Smooth muscle cell (in vitro differentiated cells): ENCODE results near the gene MAU2. TPM values are rescaled to one million over a fixed set of nuclear protein-coding genes. Genes with fewer than 3 reads are reported as not detected.
A peak's percentile ranks its signal among the peaks of the same experiment; 100 is the strongest.

Experiments
- DNase-seq: peaks from one replicate; lab custom pipeline; 2025; ENCODE audit not compliant: unreplicated experiment; lab: John Stamatoyannopoulos, UW
- H2AFZ ChIP-seq: fragments of 200-600 bp; sonication (generic); 2 replicates; pipeline ENCODE4 v1.6.0; 2016; ENCODE audit warnings: antibody characterized with exemption, low read depth, mild to moderate bottlenecking
- H3F3A ChIP-seq: fragments of 200-600 bp; sonication (generic); 2 replicates; pipeline ENCODE4 v1.6.0; 2017; ENCODE audit warnings: antibody characterized with exemption, low read depth
- H3K27ac ChIP-seq: fragments of 200-600 bp; sonication (generic); 2 replicates; pipeline ENCODE4 v1.5.1; 2016; ENCODE audit warnings: low read depth, mild to moderate bottlenecking
- H3K27me3 ChIP-seq: fragments of 200-600 bp; sonication (generic); 2 replicates; pipeline ENCODE4 v1.6.1; 2016; ENCODE audit warnings: low read depth, mild to moderate bottlenecking
- H3K36me3 ChIP-seq: fragments of 200-600 bp; sonication (generic); 2 replicates; pipeline ENCODE4 v1.5.1; 2016; ENCODE audit warnings: low read depth
- H3K4me1 ChIP-seq: fragments of 200-600 bp; sonication (generic); 2 replicates; pipeline ENCODE4 v1.5.1; 2016; ENCODE audit warnings: low read depth
- H3K4me2 ChIP-seq: fragments of 200-600 bp; sonication (generic); 2 replicates; pipeline ENCODE4 v1.6.0; 2016; ENCODE audit warnings: mild to moderate bottlenecking
- H3K4me3 ChIP-seq: fragments of 200-600 bp; sonication (generic); 2 replicates; pipeline ENCODE4 v1.5.1; 2016; ENCODE audit warnings: mild to moderate bottlenecking
- H3K79me2 ChIP-seq: fragments of 200-600 bp; sonication (generic); 2 replicates; pipeline ENCODE4 v1.6.0; 2016; ENCODE audit warnings: low read depth, mild to moderate bottlenecking
- H3K9ac ChIP-seq: fragments of 200-600 bp; sonication (generic); 2 replicates; pipeline ENCODE4 v1.6.0; 2016; ENCODE audit warnings: low read depth
- H3K9me3 ChIP-seq: fragments of 200-600 bp; sonication (generic); replicated peaks from 2 replicates; pipeline ENCODE4 v1.5.1; 2016; ENCODE audit warnings: low read depth
- H4K20me1 ChIP-seq: fragments of 200-600 bp; sonication (generic); 2 replicates; pipeline ENCODE4 v1.6.0; 2016; ENCODE audit warnings: low read depth
- CTCF ChIP-seq: fragments of 200-600 bp; sonication (generic); IDR thresholded peaks from 2 replicates; pipeline ENCODE4 v1.5.1; 2017; ENCODE audit warnings: borderline replicate concordance, mild to moderate bottlenecking, antibody characterized with exemption; ENCODE audit not compliant: insufficient read depth, poor library complexity, severe bottlenecking
- WGBS: methylation state at CpG from one replicate; pipeline ENCODE4 v1.1.7; 2016; ENCODE audit warnings: low lambda C conversion rate; 5-methylcytosine and 5-hydroxymethylcytosine counted together
- polyA plus RNA-seq: library from polyadenylated mRNA; unstranded; fragments of >200 nt; fragmentation: Nextera tagmentation; extraction: Ambion mirVana; gene quantifications from 2 replicates; pipeline ENCODE4 v1.2.1, GENCODE V29; 2016
- total RNA-seq: library from RNA; depleted of rRNA; stranded (reverse); fragments of >200 nt; gene quantifications from 2 replicates; pipeline ENCODE4 v1.2.3, GENCODE V29; 2014

The MAU2 gene
- total and polyA plus RNA-seq, 2 experiments from 2014 or later: 19.9 to 28.0 TPM

DNA sequence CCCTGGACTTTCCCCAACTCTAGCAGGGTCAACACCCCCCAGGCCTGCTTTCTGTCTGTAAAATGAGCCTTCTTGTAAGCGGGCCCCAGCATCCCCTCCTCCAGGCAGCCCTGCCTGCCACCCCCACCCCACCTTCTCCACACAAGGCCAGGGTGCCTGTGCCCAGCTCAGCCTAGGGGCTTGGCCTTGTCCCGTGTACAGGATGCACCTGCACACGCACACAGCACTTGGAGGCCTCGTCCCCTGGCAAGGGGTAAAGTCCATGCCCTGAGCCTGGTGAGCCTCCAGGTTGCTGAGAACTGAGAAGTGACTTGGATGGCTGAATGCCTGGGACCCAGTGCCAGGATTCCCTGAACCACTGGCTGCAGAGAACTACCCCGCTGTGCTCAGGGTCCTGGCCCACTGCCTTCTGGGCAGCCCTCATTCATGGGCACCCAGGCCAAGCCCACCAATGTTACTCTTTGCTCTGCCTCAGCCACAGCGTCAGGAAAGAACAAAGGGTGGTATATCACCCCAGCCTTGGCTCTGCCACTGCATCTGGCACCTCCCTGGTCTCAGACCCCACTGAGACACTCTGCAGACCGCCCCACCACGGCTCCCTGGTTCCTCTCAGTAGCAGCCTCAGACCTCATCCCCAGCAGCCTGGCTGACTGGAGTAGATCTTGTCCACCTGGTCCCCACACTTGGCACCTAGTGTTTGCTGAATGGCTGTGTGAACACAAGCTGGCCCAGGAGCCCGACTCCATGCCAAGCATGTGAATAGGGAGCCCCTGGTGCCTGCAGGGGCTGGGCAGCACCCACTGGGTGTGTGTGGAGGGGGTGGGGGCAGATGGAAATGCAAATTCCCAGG lies 45.7 kb upstream of the MAU2 start:
- peaks cover 9% of the 10 kb centered on the region for H3K4me1 ChIP-seq
- no peaks in the 10 kb centered on the region for H3K9me3 ChIP-seq
- peak overlapping the region; percentile 91 for H3K27ac ChIP-seq
- no peak for TF ChIP-seq CTCF
- WGBS: 91% methylated on average over 9 of the region's 9 CpGs
- DNase-seq: no peak
- no peaks in the 10 kb centered on the region for H4K20me1 ChIP-seq
- no peak overlapping the region for H2AFZ ChIP-seq
- H3K79me2 ChIP-seq: no peaks in the 10 kb centered on the region
- H3K36me3 ChIP-seq: no peaks in the 10 kb centered on the region
- H3K4me3 ChIP-seq: no peak overlapping the region
- peaks cover 7% of the 10 kb centered on the region for H3F3A ChIP-seq
- no peaks in the 10 kb centered on the region for H3K27me3 ChIP-seq
- no peak overlapping the region for H3K4me2 ChIP-seq
- H3K9ac ChIP-seq: no peak overlapping the region

- 19% methylated on average over 12 of the region's 12 CpGs for WGBS
- peak overlapping the region; percentile 60 for H3K4me2 ChIP-seq
- H3K27me3 ChIP-seq: no peaks in the 10 kb centered on the region
- H4K20me1 ChIP-seq: no peaks in the 10 kb centered on the region
- H3K9ac ChIP-seq: peak overlapping the region; percentile 66
- H3K36me3 ChIP-seq: no peaks in the 10 kb centered on the region
- H3K79me2 ChIP-seq: no peaks in the 10 kb centered on the region
- DNase-seq: peak; percentile 11
- peaks cover 7% of the 10 kb centered on the region for H3F3A ChIP-seq
- no peaks in the 10 kb centered on the region for H3K9me3 ChIP-seq
- H3K4me3 ChIP-seq: no peak overlapping the region
- TF ChIP-seq CTCF: no peak
- peak overlapping the region; percentile 91 for H3K27ac ChIP-seq
- no peak overlapping the region for H2AFZ ChIP-seq
- H3K4me1 ChIP-seq: peaks cover 9% of the 10 kb centered on the region
Observed at GRCh38 chr19:19276386-19276785, 44.2 kb upstream of the MAU2 start.

DNA sequence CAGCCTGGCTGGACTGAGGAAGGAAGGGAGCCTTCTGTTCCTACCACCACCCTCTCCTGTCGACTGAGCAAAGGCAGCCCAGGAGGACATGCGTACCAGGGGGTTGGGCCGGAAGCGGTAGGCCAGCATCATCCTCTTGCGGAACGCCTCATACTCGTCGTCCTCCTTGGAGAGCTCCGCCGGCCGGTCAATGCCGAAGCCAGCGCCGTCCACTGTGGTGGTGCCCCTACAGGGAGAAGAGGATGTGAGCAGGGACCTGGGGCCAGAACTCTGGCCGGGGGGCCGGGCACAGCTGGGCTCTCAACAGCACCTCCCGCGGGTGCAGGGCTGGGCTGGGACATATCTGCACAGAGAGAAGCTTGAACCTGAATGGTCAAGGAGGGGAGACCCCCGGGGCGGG lies 43.8 kb upstream of the MAU2 start:
- H3K4me2 ChIP-seq: peak overlapping the region; percentile 60
- no peak overlapping the region for H3K4me3 ChIP-seq
- no peaks in the 10 kb centered on the region for H3K79me2 ChIP-seq
- H2AFZ ChIP-seq: no peak overlapping the region
- H3K27me3 ChIP-seq: no peaks in the 10 kb centered on the region
- H3K9me3 ChIP-seq: no peaks in the 10 kb centered on the region
- peaks cover 7% of the 10 kb centered on the region for H3F3A ChIP-seq
- no peaks in the 10 kb centered on the region for H4K20me1 ChIP-seq
- TF ChIP-seq CTCF: no peak
- peak overlapping the region; percentile 66 for H3K9ac ChIP-seq
- no peaks in the 10 kb centered on the region for H3K36me3 ChIP-seq
- WGBS: 75% methylated on average over 18 of the region's 20 CpGs
- peak overlapping the region; percentile 91 for H3K27ac ChIP-seq
- peaks cover 9% of the 10 kb centered on the region for H3K4me1 ChIP-seq
- no peak for DNase-seq

- no peak overlapping the region for H3K27ac ChIP-seq
- no peaks in the 10 kb centered on the region for H3K79me2 ChIP-seq
- no peak overlapping the region for H3K9ac ChIP-seq
- no peak for DNase-seq
- H3K4me3 ChIP-seq: no peak overlapping the region
- H3K27me3 ChIP-seq: no peaks in the 10 kb centered on the region
- H2AFZ ChIP-seq: no peak overlapping the region
- H3F3A ChIP-seq: peaks cover 7% of the 10 kb centered on the region
- no peak for TF ChIP-seq CTCF
- no peaks in the 10 kb centered on the region for H3K9me3 ChIP-seq
- no peaks in the 10 kb centered on the region for H3K36me3 ChIP-seq
- H3K4me2 ChIP-seq: no peak overlapping the region
- H4K20me1 ChIP-seq: no peaks in the 10 kb centered on the region
- H3K4me1 ChIP-seq: peaks cover 3% of the 10 kb centered on the region
- 85% methylated on average over 7 of the region's 7 CpGs for WGBS
Observed at GRCh38 chr19:19278315-19278714, 42.3 kb upstream of the MAU2 start.
